Measurements from ENCODE around the gene CAMSAP1. TPM values are rescaled to one million over a fixed set of nuclear protein-coding genes. Genes with fewer than 3 reads are reported as not detected.

The CAMSAP1 gene
- total and polyA plus RNA-seq, 2 donors, result 9.9 to 28.5 TPM

DNA sequence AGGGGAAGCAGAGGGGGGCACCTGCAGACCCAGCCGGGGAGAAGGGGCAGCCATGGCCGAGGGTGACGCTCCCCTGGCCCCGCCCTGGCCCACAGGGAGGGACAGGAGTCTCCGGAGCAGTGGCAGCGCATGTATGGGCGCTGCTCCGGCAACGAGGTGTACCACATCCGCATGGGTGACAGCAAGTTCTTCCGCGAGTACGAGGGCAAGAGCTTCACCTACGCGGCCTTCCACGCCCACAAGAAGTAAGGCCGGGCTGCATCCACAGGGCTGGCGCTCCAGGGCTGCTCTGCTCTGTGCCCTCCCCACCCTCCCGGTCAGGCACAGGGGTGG, 137.2 kb downstream of the CAMSAP1 start:
- DNase-seq (ENCODE audit: low read depth in 6 of 9, low spot score in 9 of 9), result no peak
- Histone ChIP-seq H3K9me3 (ENCODE audit: control insufficient read depth in 2 of 2, insufficient read depth in 1 of 2, low read length in 1 of 2) (peaks cover 11 to 28% of the 10 kb centered on the region in 2 donors), H3K4me1 (ENCODE audit: control insufficient read depth in 2 of 2, insufficient read depth in 2 of 2, low read length in 2 of 2) (no peaks in the 10 kb centered on the region), H3K4me3 (ENCODE audit: low read length in 2 of 2) (no peak overlapping the region), H3K27me3 (ENCODE audit: control insufficient read depth in 2 of 2, insufficient read depth in 1 of 2, low read length in 1 of 2) (no peaks in the 10 kb centered on the region), H3K36me3 (ENCODE audit: control insufficient read depth in 2 of 2, insufficient read depth in 2 of 2, low read length in 1 of 2) (no peaks in the 10 kb centered on the region), H3K27ac (ENCODE audit: low read depth in 1 of 2, low read length in 1 of 2) (no peak overlapping the region)
- 88% methylated on average over 19 of the region's 19 CpGs for WGBS

DNA sequence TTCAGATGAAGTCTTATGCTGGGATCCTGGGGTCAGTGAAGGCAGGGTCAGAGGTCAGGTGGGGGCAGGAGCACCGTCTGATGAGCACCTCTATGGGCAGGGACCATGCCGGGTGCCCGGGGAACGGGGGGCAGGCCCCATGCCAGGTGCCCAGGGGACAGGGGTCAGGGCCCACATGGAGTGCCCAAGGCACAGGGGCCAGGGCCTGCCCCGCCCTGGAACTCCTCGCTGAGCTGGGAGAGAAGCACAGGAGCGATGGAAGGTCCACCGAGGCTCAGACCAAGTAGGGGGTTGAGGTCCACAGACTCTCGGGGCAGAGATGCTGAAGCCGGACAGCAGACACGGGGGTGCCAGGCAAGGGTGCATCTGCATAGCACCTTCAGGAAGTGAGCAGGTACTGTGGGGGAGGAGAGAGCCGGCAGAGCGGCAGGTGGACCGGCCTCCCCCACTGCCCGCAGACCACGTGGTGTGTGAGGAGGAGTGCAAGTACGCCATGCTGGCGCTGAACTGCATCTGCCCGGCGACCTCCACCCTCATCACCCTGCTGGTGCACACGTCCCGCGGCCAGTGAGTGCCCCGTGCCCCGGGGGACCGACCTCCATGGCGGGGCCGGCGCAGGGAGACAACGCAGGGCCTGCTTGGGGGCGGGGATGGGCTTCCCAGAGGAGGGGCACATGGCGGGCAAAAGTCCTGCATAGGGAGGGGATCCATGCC, 137.7 kb downstream of the CAMSAP1 start:
- Histone ChIP-seq H3K4me3 (ENCODE audit: low read length in 2 of 2) (no peak overlapping the region), H3K9me3 (ENCODE audit: control insufficient read depth in 2 of 2, insufficient read depth in 1 of 2, low read length in 1 of 2) (peaks cover 11 to 31% of the 10 kb centered on the region in 2 donors), H3K4me1 (ENCODE audit: control insufficient read depth in 2 of 2, insufficient read depth in 2 of 2, low read length in 2 of 2) (no peaks in the 10 kb centered on the region), H3K27ac (ENCODE audit: low read depth in 1 of 2, low read length in 1 of 2) (no peak overlapping the region), H3K27me3 (ENCODE audit: control insufficient read depth in 2 of 2, insufficient read depth in 1 of 2, low read length in 1 of 2) (no peaks in the 10 kb centered on the region), H3K36me3 (ENCODE audit: control insufficient read depth in 2 of 2, insufficient read depth in 2 of 2, low read length in 1 of 2) (no peaks in the 10 kb centered on the region)
- WGBS, result 94% methylated on average over 32 of the region's 32 CpGs
- DNase-seq (ENCODE audit: low read depth in 6 of 9, low spot score in 9 of 9), result no peak

DNA sequence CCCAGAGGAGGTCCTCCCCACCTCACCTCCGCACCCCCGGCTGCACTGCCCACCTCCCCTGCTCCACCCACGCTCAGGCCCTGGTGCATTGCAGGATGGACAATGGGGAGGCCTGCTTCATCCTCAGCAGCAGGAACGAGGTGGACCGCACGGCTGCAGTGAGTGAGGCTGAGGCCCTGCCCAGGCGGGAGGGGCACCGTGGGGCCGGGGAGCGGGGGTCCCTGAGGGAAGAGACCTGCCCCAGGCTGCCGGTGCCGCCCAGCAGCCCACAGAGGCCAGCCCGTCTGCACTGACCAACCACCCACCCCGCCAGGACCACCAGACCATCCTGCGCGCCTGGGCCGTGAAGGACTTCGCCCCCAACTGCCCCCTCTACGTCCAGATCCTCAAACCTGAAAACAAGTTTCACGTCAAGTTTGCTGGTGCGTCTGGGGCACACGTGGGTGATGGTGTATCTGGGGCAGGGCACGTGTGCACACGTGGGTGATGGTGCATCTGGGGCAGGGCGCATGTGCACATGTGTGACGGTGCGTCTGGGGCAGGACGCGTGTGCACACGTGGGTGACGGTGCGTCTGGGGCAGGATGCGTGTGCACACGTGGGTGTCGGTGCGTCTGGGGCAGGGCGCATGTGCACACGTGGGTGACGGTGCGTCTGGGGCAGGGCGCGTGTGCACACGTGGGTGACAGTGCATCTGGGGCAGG, 138.7 kb downstream of the CAMSAP1 start:
- no peaks in the 10 kb centered on the region for H3K27me3 ChIP-seq (ENCODE audit: control insufficient read depth in 2 of 2, insufficient read depth in 1 of 2, low read length in 1 of 2)
- 95% methylated on average over 43 of the region's 43 CpGs for WGBS
- no peaks in the 10 kb centered on the region for H3K36me3 ChIP-seq (ENCODE audit: control insufficient read depth in 2 of 2, insufficient read depth in 2 of 2, low read length in 1 of 2)
- H3K4me1 ChIP-seq (ENCODE audit: control insufficient read depth in 2 of 2, insufficient read depth in 2 of 2, low read length in 2 of 2), result no peaks in the 10 kb centered on the region
- H3K4me3 ChIP-seq (ENCODE audit: low read length in 2 of 2), result no peak overlapping the region
- no peak overlapping the region for H3K27ac ChIP-seq (ENCODE audit: low read depth in 1 of 2, low read length in 1 of 2)
- H3K9me3 ChIP-seq (ENCODE audit: control insufficient read depth in 2 of 2, insufficient read depth in 1 of 2, low read length in 1 of 2), result peaks cover 11 to 35% of the 10 kb centered on the region in 2 donors
- DNase-seq (ENCODE audit: low read depth in 6 of 9, low spot score in 9 of 9), result no peak

DNA sequence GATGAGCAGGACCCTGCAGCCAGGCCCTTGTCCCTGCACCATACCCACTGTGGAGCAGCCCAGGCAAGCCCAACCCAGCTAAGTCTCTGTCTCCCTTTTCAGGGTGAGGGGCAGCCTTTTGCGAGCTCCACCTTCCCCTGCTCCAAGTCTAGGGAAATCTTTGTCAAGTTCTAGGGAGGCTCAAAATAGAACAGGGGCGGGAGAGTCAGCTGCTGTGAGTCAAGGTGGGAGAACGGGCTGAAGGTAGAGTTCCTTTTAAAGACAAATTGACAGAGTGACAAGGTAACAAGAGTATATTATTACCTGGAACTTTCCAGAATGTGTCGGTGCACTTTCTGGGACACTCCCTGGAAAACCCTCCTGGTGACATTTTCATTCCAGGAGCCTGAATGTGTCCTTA, 140.6 kb downstream of the CAMSAP1 start:
- Histone ChIP-seq H3K4me1 (ENCODE audit: control insufficient read depth in 2 of 2, insufficient read depth in 2 of 2, low read length in 2 of 2) (no peaks in the 10 kb centered on the region), H3K27ac (ENCODE audit: low read depth in 1 of 2, low read length in 1 of 2) (no peak overlapping the region), H3K27me3 (ENCODE audit: control insufficient read depth in 2 of 2, insufficient read depth in 1 of 2, low read length in 1 of 2) (no peaks in the 10 kb centered on the region), H3K36me3 (ENCODE audit: control insufficient read depth in 2 of 2, insufficient read depth in 2 of 2, low read length in 1 of 2) (no peaks in the 10 kb centered on the region), H3K9me3 (ENCODE audit: control insufficient read depth in 2 of 2, insufficient read depth in 1 of 2, low read length in 1 of 2) (peaks cover 11 to 35% of the 10 kb centered on the region in 2 donors), H3K4me3 (ENCODE audit: low read length in 2 of 2) (no peak overlapping the region)
- no peak for DNase-seq (ENCODE audit: low read depth in 6 of 9, low spot score in 9 of 9)
- 96% methylated on average over 4 of the region's 4 CpGs for WGBS

DNA sequence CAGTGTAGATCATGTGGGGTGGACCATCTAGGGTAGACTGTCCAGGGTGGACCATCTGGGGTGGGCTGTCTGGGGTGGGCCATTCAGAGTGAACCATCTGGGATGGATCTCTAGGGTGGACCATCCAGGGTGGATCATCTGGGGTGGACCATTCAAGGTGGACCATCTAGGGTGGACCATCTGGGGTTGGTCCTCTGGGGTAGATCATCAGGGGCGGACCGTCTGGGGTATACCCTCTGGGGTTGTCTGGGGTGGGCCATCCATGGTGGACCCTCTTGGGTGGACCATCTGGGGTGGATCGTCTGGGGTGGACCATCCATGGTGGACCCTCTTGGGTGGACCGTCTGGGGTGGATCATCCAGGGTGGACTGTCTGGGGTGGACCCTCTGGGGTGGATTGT, 141.1 kb downstream of the CAMSAP1 start:
- DNase-seq (ENCODE audit: low read depth in 6 of 9, low spot score in 9 of 9), result no peak
- Histone ChIP-seq H3K4me1 (ENCODE audit: control insufficient read depth in 2 of 2, insufficient read depth in 2 of 2, low read length in 2 of 2) (no peaks in the 10 kb centered on the region), H3K4me3 (ENCODE audit: low read length in 2 of 2) (no peak overlapping the region), H3K9me3 (ENCODE audit: control insufficient read depth in 2 of 2, insufficient read depth in 1 of 2, low read length in 1 of 2) (peaks cover 11 to 35% of the 10 kb centered on the region in 2 donors), H3K27ac (ENCODE audit: low read depth in 1 of 2, low read length in 1 of 2) (no peak overlapping the region), H3K27me3 (ENCODE audit: control insufficient read depth in 2 of 2, insufficient read depth in 1 of 2, low read length in 1 of 2) (no peaks in the 10 kb centered on the region), H3K36me3 (ENCODE audit: control insufficient read depth in 2 of 2, insufficient read depth in 2 of 2, low read length in 1 of 2) (no peaks in the 10 kb centered on the region)
- 97% methylated on average over 4 of the region's 4 CpGs for WGBS

DNA sequence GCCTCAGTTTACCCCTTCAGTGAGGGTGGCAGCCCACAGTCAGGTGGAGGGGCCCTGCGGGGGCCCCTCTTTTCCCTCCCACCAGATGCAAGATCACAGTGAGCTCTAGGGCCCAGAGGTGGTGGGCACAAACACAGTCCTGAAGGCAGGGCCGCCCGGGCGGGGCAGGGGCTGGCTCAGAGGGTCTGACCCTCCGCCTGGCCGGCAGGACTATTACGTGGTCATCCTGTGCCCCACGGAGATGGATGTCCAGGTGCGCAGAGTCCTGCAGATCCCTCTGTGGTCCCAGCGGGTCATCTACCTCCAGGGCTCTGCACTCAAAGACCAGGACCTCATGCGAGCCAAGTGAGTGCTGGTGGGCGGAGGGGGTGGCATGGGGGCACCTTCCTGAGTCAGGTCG, 141.9 kb downstream of the CAMSAP1 start:
- no peak overlapping the region for H3K4me3 ChIP-seq (ENCODE audit: low read length in 2 of 2)
- H3K27me3 ChIP-seq (ENCODE audit: control insufficient read depth in 2 of 2, insufficient read depth in 1 of 2, low read length in 1 of 2), result no peaks in the 10 kb centered on the region
- 96% methylated on average over 13 of the region's 13 CpGs for WGBS
- H3K36me3 ChIP-seq (ENCODE audit: control insufficient read depth in 2 of 2, insufficient read depth in 2 of 2, low read length in 1 of 2), result no peaks in the 10 kb centered on the region
- no peak for DNase-seq (ENCODE audit: low read depth in 6 of 9, low spot score in 9 of 9)
- H3K4me1 ChIP-seq (ENCODE audit: control insufficient read depth in 2 of 2, insufficient read depth in 2 of 2, low read length in 2 of 2), result no peaks in the 10 kb centered on the region
- H3K27ac ChIP-seq (ENCODE audit: low read depth in 1 of 2, low read length in 1 of 2), result no peak overlapping the region
- peaks cover 11 to 35% of the 10 kb centered on the region in 2 donors for H3K9me3 ChIP-seq (ENCODE audit: control insufficient read depth in 2 of 2, insufficient read depth in 1 of 2, low read length in 1 of 2)

DNA sequence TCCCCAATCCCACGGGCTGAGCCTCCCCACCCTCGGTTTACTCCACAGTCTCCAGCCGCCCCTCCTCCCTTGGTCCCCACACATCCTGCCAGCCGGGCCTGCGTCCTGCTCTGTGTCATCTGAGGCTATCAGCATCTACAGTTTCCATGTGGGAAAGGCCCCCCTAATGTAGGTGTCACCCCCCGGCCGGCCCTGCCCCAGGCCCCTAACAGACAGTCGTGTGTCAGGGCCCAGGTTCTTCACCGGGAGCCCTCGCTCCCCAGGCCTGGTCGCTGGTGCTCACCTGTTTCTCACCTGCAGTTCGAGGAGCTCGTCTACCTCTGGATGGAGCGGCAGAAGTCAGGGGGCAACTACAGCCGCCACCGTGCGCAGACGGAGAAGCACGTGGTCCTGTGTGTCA, 142.6 kb downstream of the CAMSAP1 start:
- Histone ChIP-seq H3K27me3 (ENCODE audit: control insufficient read depth in 2 of 2, insufficient read depth in 1 of 2, low read length in 1 of 2) (no peaks in the 10 kb centered on the region), H3K36me3 (ENCODE audit: control insufficient read depth in 2 of 2, insufficient read depth in 2 of 2, low read length in 1 of 2) (no peaks in the 10 kb centered on the region), H3K9me3 (ENCODE audit: control insufficient read depth in 2 of 2, insufficient read depth in 1 of 2, low read length in 1 of 2) (peaks cover 11 to 35% of the 10 kb centered on the region in 2 donors), H3K4me3 (ENCODE audit: low read length in 2 of 2) (no peak overlapping the region), H3K4me1 (ENCODE audit: control insufficient read depth in 2 of 2, insufficient read depth in 2 of 2, low read length in 2 of 2) (no peaks in the 10 kb centered on the region), H3K27ac (ENCODE audit: low read depth in 1 of 2, low read length in 1 of 2) (no peak overlapping the region)
- DNase-seq (ENCODE audit: low read depth in 6 of 9, low spot score in 9 of 9), result no peak
- WGBS, result 94% methylated on average over 19 of the region's 19 CpGs

DNA sequence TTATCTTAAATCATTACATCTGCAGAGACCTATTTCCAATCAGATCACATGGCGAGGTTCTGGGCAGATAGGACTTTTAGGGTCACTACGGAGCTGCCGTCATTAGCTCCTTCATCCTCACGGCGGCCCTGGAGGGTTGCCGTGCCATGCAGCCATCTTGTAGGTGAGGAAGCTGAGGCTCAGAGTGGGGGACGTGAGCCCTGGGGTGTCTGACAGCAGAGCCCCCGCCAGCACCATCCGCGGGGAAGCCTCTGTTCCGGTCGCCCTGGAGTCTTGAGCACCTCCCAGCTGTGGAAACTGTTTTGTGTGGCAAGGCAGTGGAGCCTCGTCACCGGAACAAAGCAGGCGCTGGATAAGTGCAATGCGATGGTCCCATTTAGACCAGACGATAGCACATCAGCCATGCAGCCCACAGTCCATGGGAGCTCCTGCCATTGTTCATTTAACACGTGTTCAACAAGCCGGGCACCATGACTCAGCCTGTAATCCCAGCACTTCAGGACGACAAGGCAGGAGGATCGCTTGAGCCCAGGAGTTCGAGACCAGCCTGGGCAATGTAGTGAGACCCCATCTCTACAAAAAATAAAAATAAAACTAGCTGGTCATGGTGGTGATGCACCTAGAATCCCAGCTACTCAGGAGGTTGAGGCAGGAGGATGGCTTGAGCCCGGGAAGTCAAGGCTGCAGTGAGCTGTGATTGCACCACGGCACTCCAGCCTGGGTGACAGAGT, 143.5 kb downstream of the CAMSAP1 start:
- 93% methylated on average over 24 of the region's 24 CpGs for WGBS
- Histone ChIP-seq H3K4me3 (ENCODE audit: low read length in 2 of 2) (no peak overlapping the region), H3K9me3 (ENCODE audit: control insufficient read depth in 2 of 2, insufficient read depth in 1 of 2, low read length in 1 of 2) (peaks cover 11 to 35% of the 10 kb centered on the region in 2 donors), H3K27ac (ENCODE audit: low read depth in 1 of 2, low read length in 1 of 2) (no peak overlapping the region), H3K4me1 (ENCODE audit: control insufficient read depth in 2 of 2, insufficient read depth in 2 of 2, low read length in 2 of 2) (no peaks in the 10 kb centered on the region), H3K27me3 (ENCODE audit: control insufficient read depth in 2 of 2, insufficient read depth in 1 of 2, low read length in 1 of 2) (no peaks in the 10 kb centered on the region), H3K36me3 (ENCODE audit: control insufficient read depth in 2 of 2, insufficient read depth in 2 of 2, low read length in 1 of 2) (no peaks in the 10 kb centered on the region)
- no peak for DNase-seq (ENCODE audit: low read depth in 6 of 9, low spot score in 9 of 9)

DNA sequence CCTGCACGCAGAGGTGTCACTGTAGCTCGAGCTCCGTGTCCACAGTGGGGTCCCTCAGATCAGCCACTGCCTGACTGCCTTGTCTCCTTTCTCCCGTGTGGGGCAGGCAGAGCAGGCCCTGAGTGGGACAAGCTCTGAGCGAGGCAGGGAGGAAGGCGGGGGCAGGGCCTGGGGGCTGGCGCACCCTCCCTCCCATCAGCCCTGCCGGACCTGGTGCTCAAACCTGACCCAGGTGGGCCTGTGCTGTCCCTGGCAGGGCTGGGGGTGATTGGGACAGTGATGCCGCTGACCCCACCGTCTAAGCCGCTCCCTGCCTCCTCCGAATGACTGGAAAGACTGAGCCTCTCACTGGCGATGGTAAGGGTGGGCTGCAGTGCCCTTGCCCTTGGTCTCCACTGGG, 144.4 kb downstream of the CAMSAP1 start:
- Histone ChIP-seq H3K27ac (ENCODE audit: low read depth in 1 of 2, low read length in 1 of 2) (no peak overlapping the region), H3K4me3 (ENCODE audit: low read length in 2 of 2) (no peak overlapping the region), H3K27me3 (ENCODE audit: control insufficient read depth in 2 of 2, insufficient read depth in 1 of 2, low read length in 1 of 2) (no peaks in the 10 kb centered on the region), H3K36me3 (ENCODE audit: control insufficient read depth in 2 of 2, insufficient read depth in 2 of 2, low read length in 1 of 2) (no peaks in the 10 kb centered on the region), H3K9me3 (ENCODE audit: control insufficient read depth in 2 of 2, insufficient read depth in 1 of 2, low read length in 1 of 2) (peaks cover 11 to 34% of the 10 kb centered on the region in 2 donors), H3K4me1 (ENCODE audit: control insufficient read depth in 2 of 2, insufficient read depth in 2 of 2, low read length in 2 of 2) (no peaks in the 10 kb centered on the region)
- WGBS, result 86% methylated on average over 13 of the region's 13 CpGs
- DNase-seq (ENCODE audit: low read depth in 6 of 9, low spot score in 9 of 9), result no peak

All from thymus (tissue), 11 donors.